Measurements from ENCODE around the gene SF3A1. TPM values are rescaled to one million over a fixed set of nuclear protein-coding genes. Genes with fewer than 3 reads are reported as not detected.

Gene SF3A1
- total and polyA plus RNA-seq, 2 donors (not counting 3 experiments of a cell fraction or from before 2014, with no cell fraction given), result 60.2 to 187 TPM

- BruUV-seq (replicated peaks), result no TSS peak
- H3K4me3 ChIP-seq (replicated peaks in 1 of 3; ENCODE audit: insufficient read depth in 1 of 3, low read depth in 1 of 3, low read length in 3 of 3), result no peak overlapping the region
- H3K9ac ChIP-seq (replicated peaks; ENCODE audit: extremely low read depth, insufficient read depth, low read length), result no peak overlapping the region
- H3K27me3 ChIP-seq (ENCODE audit: control insufficient read depth in 2 of 2, insufficient read depth in 2 of 2, low read length in 2 of 2), result no peaks in the 10 kb centered on the region
- no peaks in the 10 kb centered on the region for H3K9me1 ChIP-seq (replicated peaks; ENCODE audit: control insufficient read depth, extremely low read depth, insufficient read depth, low read length)
- H3K4me2 ChIP-seq (ENCODE audit: insufficient read depth, low read length), result no peak overlapping the region
- ChIA-PET CTCF (interaction anchor here (2.3 to 2.7 kb wide), 2 partner anchors 12 to 98 kb away, joined by 29 to 32 read pairs; partner anchors contain the start of gene SEC14L2), POLR2A (no interaction called here)
- no peaks in the 10 kb centered on the region for H4K20me1 ChIP-seq (replicated peaks; ENCODE audit: control insufficient read depth, extremely low read depth, insufficient read depth, low read length)
- FAIRE-seq, result no peak
- peaks cover 10% of the 10 kb centered on the region for H3K4me1 ChIP-seq (ENCODE audit: control insufficient read depth, extremely low read depth, insufficient read depth, low read length)
- H2AFZ ChIP-seq (ENCODE audit: low read depth, low read length), result no peak overlapping the region
- H3K27ac ChIP-seq (ENCODE audit: insufficient read depth, low read depth, low read length), result no peak overlapping the region
- TF ChIP-seq CTCF (IDR thresholded peaks at IDR 0.05; ENCODE audit: extremely low read depth in 1 of 2, insufficient read depth in 1 of 2, low read depth in 1 of 2, low read length in 2 of 2), result no peak
- no peak for TF ChIP-seq EZH2 (IDR thresholded peaks at IDR 0.05; ENCODE audit: borderline replicate concordance, low read depth, low read length, severe bottlenecking)
- TF ChIP-seq JUN (IDR thresholded peaks at IDR 0.05; ENCODE audit: borderline replicate concordance, insufficient read depth, insufficient read length, low read depth), result no peak
- TF ChIP-seq GATA2 (IDR thresholded peaks at IDR 0.05; ENCODE audit: insufficient read depth, insufficient read length, low read depth, low read length), result no peak
- TF ChIP-seq POLR2A (IDR thresholded peaks at IDR 0.05; ENCODE audit: low read depth, low read length), result no peak
- no peak for TF ChIP-seq MYC (IDR thresholded peaks at IDR 0.05; ENCODE audit: low read depth, low read length)
- no peak for TF ChIP-seq MAX (IDR thresholded peaks at IDR 0.05; ENCODE audit: insufficient read depth, insufficient read length)
- no peak for TF ChIP-seq FOS (IDR thresholded peaks at IDR 0.05; ENCODE audit: borderline replicate concordance, insufficient read depth, low read length)
- TF ChIP-seq POLR2AphosphoS5 (IDR thresholded peaks at IDR 0.05; ENCODE audit: insufficient read depth, low read depth, low read length), result no peak
- peaks cover 0 to 8% of the 10 kb centered on the region in 2 experiments for H3K36me3 ChIP-seq (ENCODE audit: control insufficient read depth in 2 of 2, extremely low read depth in 1 of 2, insufficient read depth in 2 of 2, low read length in 2 of 2)
- DNase-seq (ENCODE audit: low read depth, low spot score), result no peak
- no peaks in the 10 kb centered on the region for H3K9me3 ChIP-seq (replicated peaks; ENCODE audit: control insufficient read depth, insufficient read depth, low read length)
- intact Hi-C loops (cut with micrococcal nuclease) (loop anchor here (2.0 kb wide), 1 partner anchor 277 kb away; no protein-coding TSS in a partner anchor), dilution Hi-C loops (cut with MboI; ENCODE audit: extremely low pct_ligation_motif_present, low sequenced_read_pairs) (no loop called here)
- H3K79me2 ChIP-seq (ENCODE audit: control insufficient read depth, insufficient read depth, low read length), result no peaks in the 10 kb centered on the region
These were observed 29.2 kb upstream of the SF3A1 start for GRCh38 chr22:30385942-30386341.
